ENCODE data around the gene SUV39H1. TPM values are rescaled to one million over a fixed set of nuclear protein-coding genes. Genes with fewer than 3 reads are reported as not detected.
A peak's percentile ranks its signal among the peaks of the same experiment; 100 is the strongest.
"Not testable (repeated sequence)": the region's sequence is repeated elsewhere in the genome, so short reads cannot be mapped to it uniquely, and the experiment has no call there.

The SUV39H1 gene
- total and polyA plus RNA-seq, 2 of the 13 experiments (the other 11 are each of a cell fraction or from before 2014, with no cell fraction given) = 5.2 to 10.1 TPM

DNA sequence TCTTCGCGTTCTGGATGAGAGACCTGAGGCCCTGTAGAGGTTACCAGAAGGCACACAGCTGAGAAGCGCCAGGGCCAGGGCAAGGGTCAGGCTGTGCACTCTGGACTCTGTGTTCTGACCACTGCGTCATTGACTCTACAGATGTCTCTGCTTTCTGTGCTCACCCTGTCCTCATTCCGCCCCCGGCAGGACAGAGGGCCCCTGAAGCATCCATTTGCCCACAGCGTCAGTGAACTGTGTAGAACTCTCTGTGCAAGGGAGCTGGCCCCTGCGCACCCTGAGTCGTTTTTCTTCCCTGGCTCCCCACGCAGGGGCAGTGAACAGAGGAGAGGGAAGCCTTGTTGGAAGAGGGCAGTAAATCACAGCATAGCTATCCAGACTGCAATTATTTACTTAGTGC, 19.0 kb upstream of the SUV39H1 start (continued):
- TF ChIP-seq, protein P1, sequence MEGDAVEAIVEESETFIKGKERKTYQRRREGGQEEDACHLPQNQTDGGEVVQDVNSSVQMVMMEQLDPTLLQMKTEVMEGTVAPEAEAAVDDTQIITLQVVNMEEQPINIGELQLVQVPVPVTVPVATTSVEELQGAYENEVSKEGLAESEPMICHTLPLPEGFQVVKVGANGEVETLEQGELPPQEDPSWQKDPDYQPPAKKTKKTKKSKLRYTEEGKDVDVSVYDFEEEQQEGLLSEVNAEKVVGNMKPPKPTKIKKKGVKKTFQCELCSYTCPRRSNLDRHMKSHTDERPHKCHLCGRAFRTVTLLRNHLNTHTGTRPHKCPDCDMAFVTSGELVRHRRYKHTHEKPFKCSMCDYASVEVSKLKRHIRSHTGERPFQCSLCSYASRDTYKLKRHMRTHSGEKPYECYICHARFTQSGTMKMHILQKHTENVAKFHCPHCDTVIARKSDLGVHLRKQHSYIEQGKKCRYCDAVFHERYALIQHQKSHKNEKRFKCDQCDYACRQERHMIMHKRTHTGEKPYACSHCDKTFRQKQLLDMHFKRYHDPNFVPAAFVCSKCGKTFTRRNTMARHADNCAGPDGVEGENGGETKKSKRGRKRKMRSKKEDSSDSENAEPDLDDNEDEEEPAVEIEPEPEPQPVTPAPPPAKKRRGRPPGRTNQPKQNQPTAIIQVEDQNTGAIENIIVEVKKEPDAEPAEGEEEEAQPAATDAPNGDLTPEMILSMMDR (CRISPR knock-in tag; IDR thresholded peaks at IDR 0.05) = peak; percentile 29
- TF ChIP-seq AHDC1 (CRISPR knock-in tag; IDR thresholded peaks at IDR 0.05; ENCODE audit: borderline replicate concordance) (0 out of 2 replicates have a peak, but pooled peaks have one; percentile 44), KAT8 (CRISPR knock-in tag; IDR thresholded peaks at IDR 0.05) (peak; percentile 27; the same call in 1 of the 2 replicates), ZC3H4 (CRISPR knock-in tag; IDR thresholded peaks at IDR 0.05; ENCODE audit: borderline replicate concordance) (peak; percentile 37; the same call in 1 of the 2 replicates), ZNF496 (CRISPR knock-in tag; IDR thresholded peaks at IDR 0.05; ENCODE audit: insufficient replicate concordance) (no peak), ZNF331 (CRISPR knock-in tag; IDR thresholded peaks at IDR 0.05) (0 out of 2 replicates have a peak, but pooled peaks have one; percentile 9), SOX13 (IDR thresholded peaks at IDR 0.05) (no peak), SOX13 (CRISPR knock-in tag; conservative IDR thresholded peaks at IDR 0.05 in 1 of 2, IDR thresholded peaks at IDR 0.05 in 1 of 2) (peak in 1 of 2 experiments; percentile 22; a peak in 1 of 4 replicates), ZNF562 (CRISPR knock-in tag; IDR thresholded peaks at IDR 0.05; ENCODE audit: borderline replicate concordance) (no peak), PBX2 (CRISPR knock-in tag; IDR thresholded peaks at IDR 0.05) (no peak), KDM6A (CRISPR knock-in tag; IDR thresholded peaks at IDR 0.05; ENCODE audit: low read depth) (0 out of 2 replicates have a peak, but pooled peaks have one; percentile 31), STAT5B (CRISPR knock-in tag; IDR thresholded peaks at IDR 0.05) (no peak), NR2F2 (IDR thresholded peaks at IDR 0.05; ENCODE audit: borderline replicate concordance, low read depth) (peak; percentile 43; the same call in 1 of the 2 replicates), ZSCAN21 (CRISPR knock-in tag; IDR thresholded peaks at IDR 0.05; ENCODE audit: borderline replicate concordance) (peak; percentile 56; the same call in 1 of the 2 replicates), HDAC2 (CRISPR knock-in tag; IDR thresholded peaks at IDR 0.05) (peak; percentile 61), SOX5 (CRISPR knock-in tag; IDR thresholded peaks at IDR 0.05; ENCODE audit: borderline replicate concordance) (0 out of 2 replicates have a peak, but pooled peaks have one; percentile 8)

DNA sequence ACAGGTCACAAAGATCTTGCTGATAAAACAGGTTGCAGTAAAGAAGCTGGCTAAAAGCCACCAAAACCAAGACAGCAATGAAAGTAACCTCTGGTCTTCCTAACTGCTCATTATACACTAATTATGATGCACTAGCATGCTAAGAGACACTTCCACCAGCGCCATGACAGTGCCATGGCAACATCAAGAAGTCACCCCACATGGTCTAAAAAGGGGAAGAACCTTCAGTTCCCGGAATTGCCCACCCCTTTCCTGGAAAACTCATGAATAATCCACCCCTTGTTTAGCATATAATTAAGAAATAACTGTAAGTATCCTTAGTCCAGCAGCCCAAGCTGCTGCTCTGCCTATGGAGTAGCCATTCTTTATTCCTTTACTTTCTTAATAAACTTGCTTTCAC, 16.1 kb upstream of the SUV39H1 start:
- H3K36me3 ChIP-seq (replicated peaks in 1 of 2; ENCODE audit: control insufficient read depth in 1 of 2, insufficient read depth in 2 of 2, low read length in 2 of 2); CTCF ChIA-PET (ENCODE audit: low intra/inter-chr PET ratio, low total read pairs); intact Hi-C loops (cut with micrococcal nuclease; ENCODE audit: unreplicated experiment); H2AFZ ChIP-seq (ENCODE audit: low read length); DNase-seq (ENCODE audit: low spot score); H3K4me3 ChIP-seq (replicated peaks in 1 of 3; ENCODE audit: insufficient read depth in 1 of 3, low read depth in 2 of 3, low read length in 3 of 3); H3K27ac ChIP-seq (ENCODE audit: extremely low read length, insufficient read depth, low read length); H3K4me2 ChIP-seq (ENCODE audit: low read depth, low read length); in situ Hi-C loops (cut with HindIII; ENCODE audit: extremely low pct_ligation_motif_present, low pct_unique_long_range_greater_than_20kb); POLR2A ChIA-PET; BruUV-seq (replicated peaks); H3K79me2 ChIP-seq (ENCODE audit: insufficient read depth, low read length); H3K9me3 ChIP-seq (ENCODE audit: low read length); H4K20me1 ChIP-seq (ENCODE audit: insufficient read depth, low read length); FAIRE-seq; H3K9ac ChIP-seq (ENCODE audit: insufficient read depth, low read depth, low read length); H3K27me3 ChIP-seq (ENCODE audit: control insufficient read depth in 1 of 2, insufficient read depth in 2 of 2, low read length in 2 of 2); ATAC-seq: not testable (repeated sequence)
- H3K4me1 ChIP-seq (ENCODE audit: insufficient read depth, low read length) = peaks cover 14% of the 10 kb centered on the region
- 29% methylated on average over 1 of the region's 2 CpGs for WGBS (ENCODE audit: low lambda C conversion rate)
